ENCODE results near the gene PGLYRP2.
"Not testable (repeated sequence)": the region's sequence is repeated elsewhere in the genome, so short reads cannot be mapped to it uniquely, and the experiment has no call there.

PGLYRP2 gene

DNA sequence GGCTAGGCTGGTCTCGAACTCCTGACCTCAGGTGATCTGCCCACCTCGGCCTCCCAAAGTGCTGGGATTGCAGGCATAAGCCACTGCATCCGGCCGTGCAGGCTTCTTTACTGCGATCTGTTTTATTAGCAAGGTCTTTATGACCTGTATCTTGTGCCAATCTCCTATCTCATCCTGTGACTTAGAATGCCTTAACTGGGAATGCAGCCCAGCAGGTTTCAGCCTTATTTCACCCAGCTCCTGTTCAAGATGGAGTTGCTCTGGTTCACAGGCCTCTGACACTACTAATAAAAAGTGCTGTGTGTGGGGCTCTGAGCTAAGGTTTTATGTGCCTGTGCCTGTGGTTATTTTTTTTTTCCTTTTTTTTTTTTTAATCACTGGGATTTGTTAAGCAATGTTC is 6.5 kb upstream of the PGLYRP2 start:
- not testable (repeated sequence) for DNase-seq

DNA sequence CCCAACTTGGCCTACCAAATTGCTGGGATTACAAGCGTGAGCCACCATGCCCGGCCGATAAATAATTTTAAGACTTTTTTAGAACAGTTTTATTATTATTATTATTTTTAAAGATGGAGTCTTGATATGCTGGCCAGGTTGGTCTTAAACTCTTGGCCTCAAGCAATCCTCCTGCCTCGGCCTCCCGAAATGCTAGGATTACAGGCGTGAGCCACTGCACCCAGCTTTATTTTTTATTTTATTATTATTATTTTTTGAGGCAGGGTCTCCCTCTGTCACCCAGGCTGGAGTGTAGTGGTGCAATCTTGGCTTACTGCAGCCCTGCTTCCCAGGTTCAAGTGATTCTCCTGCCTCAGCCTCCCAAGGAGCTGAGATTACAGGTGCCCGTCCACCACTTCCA is 1.7 kb upstream of the PGLYRP2 start:
- not testable (repeated sequence) for DNase-seq

DNA sequence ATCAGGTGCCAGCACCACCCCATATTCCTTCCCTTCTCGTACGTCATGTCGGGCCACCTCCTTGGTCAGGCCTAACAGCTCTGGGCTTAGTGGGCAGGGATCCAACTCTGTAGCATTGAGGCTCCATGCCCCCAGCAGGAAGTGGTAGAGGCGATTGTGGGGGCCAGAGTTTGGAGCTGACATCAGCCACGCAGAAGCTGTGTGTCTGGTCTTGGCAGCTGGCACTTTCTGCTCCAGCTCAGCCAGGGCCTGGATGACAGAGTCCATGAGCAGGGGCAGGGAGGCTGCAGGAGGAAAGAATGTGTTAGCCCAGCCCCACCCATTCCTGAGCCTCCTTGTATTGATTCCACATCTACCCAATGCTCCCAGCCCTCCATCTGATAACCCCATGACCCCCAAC is 3.0 kb downstream of the PGLYRP2 start:
- no peak for DNase-seq

DNA sequence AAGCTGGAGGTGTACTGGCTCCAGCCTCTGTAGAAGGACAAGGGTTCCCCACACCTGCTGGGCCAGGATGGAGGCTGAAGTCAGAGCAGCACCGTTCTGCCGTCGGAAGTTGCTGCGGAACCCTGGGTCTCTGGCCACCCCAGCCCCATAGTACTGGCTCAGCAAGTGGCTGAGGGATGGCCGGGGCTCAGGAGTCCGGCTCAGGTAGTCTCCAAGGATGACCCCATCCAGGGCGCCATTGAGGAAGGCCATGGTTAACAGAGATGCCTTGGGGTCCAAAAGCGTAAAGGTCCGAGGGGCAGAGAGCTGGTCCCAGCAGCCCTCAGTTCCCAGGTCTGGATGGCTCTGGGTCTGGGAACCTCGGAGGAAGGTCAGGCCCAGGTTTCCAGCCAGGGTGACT is 3.7 kb downstream of the PGLYRP2 start:
- DNase-seq, result no peak

DNA sequence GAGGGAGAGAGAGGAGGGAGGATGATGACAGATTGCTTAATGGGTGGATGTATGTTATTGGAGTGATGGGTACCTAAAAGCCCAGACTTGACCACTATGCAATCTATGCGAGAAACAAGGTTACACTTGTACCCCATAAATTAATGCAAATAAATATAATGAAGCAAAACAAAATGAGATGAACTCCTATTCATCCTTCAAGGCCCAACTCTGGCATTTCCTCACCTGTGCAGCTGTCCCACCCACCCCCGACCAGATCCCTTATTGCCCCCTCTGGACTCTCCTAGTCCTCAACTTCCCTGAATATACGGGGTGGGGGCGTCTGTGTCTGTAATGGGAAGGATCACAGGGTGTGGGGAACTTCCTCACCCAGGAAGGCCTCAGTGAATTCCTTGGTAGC is 4.1 kb downstream of the PGLYRP2 start:
- no peak for DNase-seq

DNA sequence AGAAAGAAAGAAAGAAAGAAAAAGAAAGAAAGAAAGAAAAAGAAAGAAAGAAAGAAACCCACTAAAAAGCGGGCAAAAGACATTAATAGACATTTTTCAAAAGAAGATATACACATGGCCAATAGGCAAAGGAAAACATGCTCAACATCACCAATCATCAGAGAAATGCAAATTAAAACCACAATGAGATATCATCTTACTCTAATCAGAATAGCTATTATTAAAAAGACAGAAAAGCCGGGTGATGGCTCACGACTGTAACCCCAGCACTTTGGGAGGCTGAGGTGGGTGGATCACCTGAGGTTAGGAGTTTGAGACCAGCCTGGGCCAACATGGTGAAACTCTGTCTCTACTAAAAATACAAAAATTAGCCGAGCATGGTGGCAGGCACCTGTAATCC is 5.5 kb downstream of the PGLYRP2 start:
- peak; percentile 63 for DNase-seq

DNA sequence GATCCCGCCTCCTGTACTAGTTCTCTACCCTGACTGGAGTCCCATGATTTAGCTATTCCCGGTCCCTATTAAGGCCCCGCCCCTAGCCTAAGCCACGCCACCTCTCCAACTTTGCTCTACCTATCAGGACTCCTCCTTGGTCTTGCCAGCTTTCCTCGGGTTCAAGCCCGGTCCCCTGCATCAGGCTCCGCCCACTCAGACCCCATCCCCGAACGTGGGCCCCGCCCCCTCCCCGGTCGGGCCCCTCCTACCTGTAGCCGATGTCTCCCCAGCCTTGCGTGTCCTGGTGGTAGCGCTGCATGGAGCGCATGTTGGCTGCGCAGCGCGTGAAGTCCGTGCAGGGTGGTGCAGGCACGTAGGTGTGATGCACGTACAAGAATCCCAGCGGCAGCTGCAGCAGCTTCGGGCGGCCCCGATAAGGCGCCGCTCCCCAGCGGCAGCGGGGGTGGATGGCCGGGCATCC is 7.6 kb downstream of the PGLYRP2 start:
- no peak for DNase-seq

- DNase-seq, result peak; percentile 73
These were observed 9.6 kb downstream of the PGLYRP2 start for GRCh38 chr19:15469513-15470297.

DNA sequence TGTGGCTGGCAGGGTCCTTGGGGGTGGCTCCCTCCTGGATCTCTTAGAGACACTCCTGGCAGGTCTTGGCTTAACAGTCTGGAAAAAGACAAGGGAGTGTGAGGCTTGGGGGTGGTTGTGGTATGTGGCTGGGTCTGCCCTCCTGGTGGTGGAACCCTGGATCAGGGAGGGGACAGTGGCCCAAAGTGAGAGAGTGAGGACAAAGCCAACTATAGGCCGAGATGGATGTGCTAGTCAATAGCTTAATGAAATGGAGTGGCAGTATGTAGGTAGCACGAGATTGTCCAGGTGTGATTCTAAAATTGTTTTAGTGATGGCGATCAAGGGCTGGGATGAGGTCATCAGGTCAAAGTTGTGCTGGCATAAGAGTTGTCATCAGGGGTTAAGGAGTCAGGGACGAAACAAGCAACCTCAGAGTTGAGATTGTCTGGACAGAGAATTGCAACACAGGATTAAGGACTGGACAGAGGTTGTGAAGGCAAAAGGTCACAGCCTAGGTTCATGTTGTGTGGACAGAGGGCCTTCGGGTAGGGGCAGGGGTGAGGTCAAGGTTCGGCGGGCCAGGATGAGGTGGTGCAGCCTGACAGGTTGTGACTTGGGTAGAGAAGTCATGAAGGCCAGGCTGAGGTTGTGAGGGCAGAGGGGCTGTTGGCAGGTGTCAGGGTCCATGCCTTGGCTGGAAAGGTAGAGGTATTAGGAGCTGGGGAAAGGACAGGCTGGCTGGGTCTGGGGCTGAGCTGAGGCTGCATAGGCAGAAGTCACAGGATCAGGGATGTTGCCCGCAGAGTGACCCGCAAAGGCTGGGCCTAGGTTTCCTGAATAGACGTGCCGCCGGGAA is 10.4 kb downstream of the PGLYRP2 start:
- no peak for DNase-seq

DNA sequence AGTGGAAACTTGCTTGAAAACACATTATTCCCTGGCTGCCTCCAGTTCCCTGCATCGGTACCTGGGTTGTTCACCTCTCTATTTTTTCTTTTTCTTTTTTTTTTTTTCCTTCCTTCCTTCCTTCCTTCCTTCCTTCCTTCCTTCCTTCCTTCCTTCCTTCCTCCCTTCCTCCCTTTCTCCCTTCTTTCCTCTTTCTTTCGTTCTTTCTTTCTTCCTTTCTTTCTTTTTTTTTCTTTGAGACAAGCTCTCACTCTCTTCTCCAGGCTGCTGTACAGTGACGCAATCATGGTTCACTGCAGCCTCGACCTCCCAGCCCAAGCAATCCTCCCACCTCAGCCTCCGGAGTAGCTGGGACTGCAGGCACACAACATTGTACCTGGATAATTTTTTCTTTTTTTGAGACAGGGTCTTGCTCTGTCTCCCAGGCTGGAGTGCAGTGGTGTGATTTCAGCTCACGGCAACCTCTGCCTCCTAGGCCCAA is 11.5 kb downstream of the PGLYRP2 start:
- DNase-seq, result no peak

DNA sequence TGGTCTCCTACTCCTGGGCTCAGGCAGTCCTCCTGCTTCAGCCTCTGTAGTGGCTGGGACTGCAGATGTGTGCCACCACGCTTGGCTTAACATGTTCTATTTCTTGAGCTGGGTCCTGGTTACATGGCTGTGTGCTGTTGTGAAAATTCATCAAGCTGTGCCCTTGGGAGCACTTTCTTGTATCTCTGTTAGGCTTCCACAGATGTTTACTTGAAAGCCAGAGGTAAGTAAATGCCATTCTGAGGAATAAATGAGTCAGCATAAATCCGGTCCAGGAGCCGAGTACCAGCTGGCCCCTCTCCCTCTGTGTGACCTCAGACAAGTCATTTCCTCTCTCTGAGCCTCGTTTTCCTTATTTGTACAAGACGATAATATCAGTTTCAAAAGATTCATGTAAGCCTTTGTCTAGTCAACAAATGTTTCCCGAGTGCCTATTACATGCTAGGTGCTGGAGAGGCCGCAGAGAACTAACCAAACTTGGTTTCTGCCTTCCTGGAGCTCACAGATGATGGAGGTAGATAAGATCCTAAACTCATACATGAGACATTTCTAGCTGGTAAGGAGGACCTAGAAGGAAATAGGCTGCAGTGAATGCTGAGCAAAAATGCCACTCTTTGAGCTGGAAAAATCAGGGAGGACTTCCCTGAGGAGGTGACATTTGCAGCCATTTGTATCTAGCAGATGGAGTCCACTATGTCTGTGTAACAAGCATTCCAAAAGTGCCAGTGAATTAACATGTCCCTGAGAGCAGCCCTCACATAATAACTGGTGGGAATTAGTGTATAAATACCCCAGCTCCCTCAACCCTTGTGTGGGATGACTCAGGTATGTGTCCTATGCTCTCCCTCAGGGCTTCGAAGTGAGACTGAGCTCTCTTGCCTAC is 12.2 kb downstream of the PGLYRP2 start:
- DNase-seq, result peak; percentile 86

GRCh38 chr19:15464394-15465385 is 14.6 kb downstream of the PGLYRP2 start, which contains the start of gene RASAL3:
TSS of gene RASAL3 (minus strand) at chr19:15464544. CDS start at chr19:15464358, 186 bp downstream.
- DNase-seq, result peak; percentile 87

DNA sequence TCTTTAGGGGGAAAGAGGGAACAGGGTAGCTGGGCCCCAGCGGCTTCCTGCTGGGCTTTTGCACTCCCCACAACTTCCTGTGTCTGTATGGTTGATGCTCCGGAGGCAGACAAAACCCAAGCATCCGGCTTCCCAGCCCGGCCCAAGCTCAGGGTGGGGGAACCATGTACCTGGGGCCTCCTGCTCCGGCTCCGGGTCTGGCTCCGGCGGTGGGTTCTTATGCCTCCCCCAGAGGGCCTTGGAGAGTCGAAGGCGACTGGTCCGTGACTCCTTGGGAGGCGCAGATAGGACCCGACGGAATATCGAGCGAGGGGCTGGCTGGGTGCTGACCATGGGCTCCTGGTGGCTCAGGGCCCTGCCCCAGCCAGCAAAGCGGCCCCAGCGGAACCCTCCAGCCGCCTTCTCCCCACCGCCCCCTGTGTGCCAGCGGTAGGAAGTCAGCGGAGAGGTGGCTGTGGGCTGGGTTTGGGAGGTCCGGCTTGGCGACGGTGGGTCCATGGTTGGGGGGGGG is 15.4 kb downstream of the PGLYRP2 start:
- peak; percentile 92 for DNase-seq

DNA sequence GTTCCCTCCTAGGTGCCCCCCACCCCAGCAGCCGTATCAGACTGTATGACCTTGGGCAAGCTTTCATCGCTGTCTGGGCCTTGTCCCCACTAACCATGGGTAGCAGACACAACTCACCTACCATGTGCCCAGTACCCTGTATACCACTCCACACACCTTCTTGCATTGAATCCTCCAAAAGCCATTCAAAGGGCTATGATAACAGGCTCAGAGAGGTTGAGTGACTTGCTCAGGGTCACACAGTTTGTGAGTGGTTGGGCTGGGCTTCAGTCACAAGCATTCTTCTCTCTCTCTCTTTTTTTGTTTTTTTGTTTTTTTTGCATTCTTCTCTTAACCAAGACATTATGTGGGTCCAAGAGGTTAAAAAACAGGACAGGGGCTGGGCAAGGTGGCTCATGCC is 17.6 kb downstream of the PGLYRP2 start:
- DNase-seq, result no peak

GRCh38 chr19:15457701-15458484 is 21.4 kb downstream of the PGLYRP2 start:
- DNase-seq, result no peak

GRCh38 chr19:15456871-15457700 is 22.2 kb downstream of the PGLYRP2 start:
- no peak for DNase-seq

GRCh38 chr19:15456441-15456840 is 22.9 kb downstream of the PGLYRP2 start:
- DNase-seq, result no peak

GRCh38 chr19:15455996-15456395 is 23.3 kb downstream of the PGLYRP2 start:
- no peak for DNase-seq

Data from activated effector memory CD4-positive, alpha-beta T cell treated with anti-CD3 and anti-CD28 coated beads, Interleukin-2, amount 50 U/mL, for 16 hours (primary cell).